SJCRH30 (cell line): Measurements from ENCODE around the gene SMPDL3B. TPM values are rescaled to one million over a fixed set of nuclear protein-coding genes. Genes with fewer than 3 reads are reported as not detected.

Experiments used
- DNase-seq, 2 experiments: peaks; one replicate each; pipeline ENCODE4 v3.0.0-alpha.2; 2015 to 2020
- H3K27ac ChIP-seq: fragments of 250-450 bp; sonication (Bioruptor Pico); 2 replicates; pipeline ENCODE4 v1.5.1; 2020; ENCODE audit warnings: mild to moderate bottlenecking, moderate library complexity
- H3K27me3 ChIP-seq: fragments of 250-450 bp; sonication (Bioruptor Pico); 2 replicates; pipeline ENCODE4 v1.5.1; 2020; ENCODE audit warnings: mild to moderate bottlenecking, moderate library complexity
- H3K36me3 ChIP-seq: fragments of 250-450 bp; sonication (Bioruptor Pico); 2 replicates; pipeline ENCODE4 v1.5.1; 2020; ENCODE audit warnings: mild to moderate bottlenecking, moderate library complexity
- H3K4me1 ChIP-seq: fragments of 250-450 bp; sonication (Bioruptor Pico); 2 replicates; pipeline ENCODE4 v1.5.1; 2020; ENCODE audit warnings: mild to moderate bottlenecking, moderate library complexity
- H3K4me3 ChIP-seq: fragments of 250-450 bp; sonication (Bioruptor Pico); 2 replicates; pipeline ENCODE4 v1.5.1; 2020; ENCODE audit warnings: mild to moderate bottlenecking, moderate library complexity
- H3K9me3 ChIP-seq: fragments of 250-450 bp; sonication (Bioruptor Pico); replicated peaks from 2 replicates; pipeline ENCODE4 v1.5.1; 2020; ENCODE audit warnings: mild to moderate bottlenecking, moderate library complexity
- total RNA-seq: library from RNA; depleted of rRNA; stranded (reverse); fragments of >200 nt; shearing (Covaris generic); gene quantifications from 2 replicates; pipeline ENCODE4 v1.2.3, GENCODE V29; 2014; rRNA removed

SMPDL3B gene
- total RNA-seq = 0.15 and 0.16 TPM in 2 replicates

GRCh38 chr1:27934818-27935549, at the start of gene SMPDL3B:
TSS of gene SMPDL3B (plus strand) at chr1:27935000. CDS start at chr1:27935184, 184 bp downstream.
- Histone ChIP-seq H3K36me3 (no peaks in the 10 kb centered on the region), H3K4me3 (no peak within 1 kb of the TSS), H3K4me1 (peaks cover 4% of the 10 kb centered on the region; the same call in 1 of the 2 replicates), H3K27ac (no peak within 1 kb of the TSS), H3K27me3 (no peaks in the 10 kb centered on the region; the same call in 1 of the 2 replicates), H3K9me3 (no peaks in the 10 kb centered on the region)
- no peak for DNase-seq

- peaks cover 4% of the 10 kb centered on the region for H3K36me3 ChIP-seq
- DNase-seq = no peak
- no peak overlapping the region for H3K27ac ChIP-seq
- no peaks in the 10 kb centered on the region for H3K27me3 ChIP-seq
- no peaks in the 10 kb centered on the region for H3K9me3 ChIP-seq
- no peak overlapping the region for H3K4me3 ChIP-seq
- H3K4me1 ChIP-seq = peaks cover 30% of the 10 kb centered on the region
These were observed 49.7 kb upstream of the SMPDL3B start for GRCh38 chr1:27885114-27885528.

- H3K9me3 ChIP-seq = no peaks in the 10 kb centered on the region
- no peak overlapping the region for H3K27ac ChIP-seq
- no peaks in the 10 kb centered on the region for H3K27me3 ChIP-seq
- H3K4me3 ChIP-seq = no peak overlapping the region
- peaks cover 7% of the 10 kb centered on the region for H3K36me3 ChIP-seq
- H3K4me1 ChIP-seq = peaks cover 28% of the 10 kb centered on the region
- DNase-seq = peak in 1 of 2 experiments; percentile 51
These were observed 49.0 kb upstream of the SMPDL3B start for GRCh38 chr1:27885621-27886352.

- peak in 1 of 2 experiments; percentile 43 for DNase-seq
- Histone ChIP-seq H3K27me3 (no peaks in the 10 kb centered on the region), H3K9me3 (no peaks in the 10 kb centered on the region), H3K36me3 (peaks cover 9% of the 10 kb centered on the region), H3K27ac (no peak overlapping the region), H3K4me1 (peaks cover 28% of the 10 kb centered on the region), H3K4me3 (no peak overlapping the region)
These were observed 48.5 kb upstream of the SMPDL3B start for GRCh38 chr1:27886353-27886679.

GRCh38 chr1:27886744-27887143, 48.1 kb upstream of the SMPDL3B start:
- H3K4me3 ChIP-seq = no peak overlapping the region
- H3K4me1 ChIP-seq = peaks cover 28% of the 10 kb centered on the region
- no peak overlapping the region for H3K27ac ChIP-seq
- H3K27me3 ChIP-seq = no peaks in the 10 kb centered on the region
- peaks cover 13% of the 10 kb centered on the region for H3K36me3 ChIP-seq
- DNase-seq = no peak
- no peaks in the 10 kb centered on the region for H3K9me3 ChIP-seq

GRCh38 chr1:27887215-27888021, 47.4 kb upstream of the SMPDL3B start:
- Histone ChIP-seq H3K27me3 (no peaks in the 10 kb centered on the region), H3K27ac (no peak overlapping the region), H3K4me1 (peaks cover 28% of the 10 kb centered on the region), H3K9me3 (no peaks in the 10 kb centered on the region), H3K4me3 (no peak overlapping the region), H3K36me3 (peaks cover 20% of the 10 kb centered on the region)
- no peak for DNase-seq

- Histone ChIP-seq H3K9me3 (no peaks in the 10 kb centered on the region), H3K36me3 (peaks cover 39% of the 10 kb centered on the region), H3K27ac (no peak overlapping the region), H3K4me3 (no peak overlapping the region), H3K27me3 (no peaks in the 10 kb centered on the region), H3K4me1 (peaks cover 23% of the 10 kb centered on the region)
- no peak for DNase-seq
These were observed 45.3 kb upstream of the SMPDL3B start for GRCh38 chr1:27889506-27889905.

GRCh38 chr1:27891196-27891889, 43.5 kb upstream of the SMPDL3B start:
- no peaks in the 10 kb centered on the region for H3K9me3 ChIP-seq
- H3K4me3 ChIP-seq = no peak overlapping the region
- peaks cover 6% of the 10 kb centered on the region for H3K4me1 ChIP-seq
- no peak overlapping the region for H3K27ac ChIP-seq
- no peak for DNase-seq
- H3K27me3 ChIP-seq = no peaks in the 10 kb centered on the region
- peaks cover 57% of the 10 kb centered on the region for H3K36me3 ChIP-seq

- no peaks in the 10 kb centered on the region for H3K27me3 ChIP-seq
- H3K4me1 ChIP-seq = no peaks in the 10 kb centered on the region
- DNase-seq = no peak
- no peaks in the 10 kb centered on the region for H3K9me3 ChIP-seq
- no peak overlapping the region for H3K27ac ChIP-seq
- H3K36me3 ChIP-seq = peaks cover 73% of the 10 kb centered on the region
- no peak overlapping the region for H3K4me3 ChIP-seq
These were observed 40.3 kb upstream of the SMPDL3B start for GRCh38 chr1:27894521-27894920.

- H3K4me3 ChIP-seq = no peak overlapping the region
- DNase-seq = peak; percentile 30 to 42
- H3K27me3 ChIP-seq = no peaks in the 10 kb centered on the region
- peaks cover 83% of the 10 kb centered on the region for H3K36me3 ChIP-seq
- peaks cover 8% of the 10 kb centered on the region for H3K4me1 ChIP-seq
- H3K27ac ChIP-seq = no peak overlapping the region
- no peaks in the 10 kb centered on the region for H3K9me3 ChIP-seq
These were observed 28.0 kb upstream of the SMPDL3B start for GRCh38 chr1:27906759-27907158.

- H3K27me3 ChIP-seq = no peaks in the 10 kb centered on the region
- no peak overlapping the region for H3K27ac ChIP-seq
- DNase-seq = no peak
- H3K4me3 ChIP-seq = no peak overlapping the region
- 0 out of 2 replicates have a peak, but pooled peaks cover 3% of the 10 kb centered on the region for H3K9me3 ChIP-seq
- peaks cover 38% of the 10 kb centered on the region for H3K36me3 ChIP-seq
- H3K4me1 ChIP-seq = peaks cover under 1% of the 10 kb centered on the region
These were observed 22.4 kb upstream of the SMPDL3B start for GRCh38 chr1:27912429-27912828.

- Histone ChIP-seq H3K27ac (peak overlapping the region; percentile 13; the same call in 1 of the 2 replicates), H3K9me3 (0 out of 2 replicates have a peak, but pooled peaks cover 3% of the 10 kb centered on the region), H3K4me3 (peak overlapping the region; percentile 30), H3K36me3 (peaks cover 17% of the 10 kb centered on the region), H3K27me3 (no peaks in the 10 kb centered on the region), H3K4me1 (no peaks in the 10 kb centered on the region)
- DNase-seq = no peak
These were observed 19.7 kb upstream of the SMPDL3B start for GRCh38 chr1:27915082-27915575.

GRCh38 chr1:27922272-27922671, 12.5 kb upstream of the SMPDL3B start:
- Histone ChIP-seq H3K4me1 (no peaks in the 10 kb centered on the region), H3K36me3 (no peaks in the 10 kb centered on the region), H3K27me3 (0 out of 2 replicates have a peak, but pooled peaks cover 3% of the 10 kb centered on the region), H3K4me3 (no peak overlapping the region), H3K9me3 (no peaks in the 10 kb centered on the region; the same call in 1 of the 2 replicates), H3K27ac (no peak overlapping the region)
- no peak for DNase-seq
